Upper lobe of left lung (tissue), 6 donors: ENCODE results near the gene GAP43. TPM values are rescaled to one million over a fixed set of nuclear protein-coding genes. Genes with fewer than 3 reads are reported as not detected.

Experiments used
- ATAC-seq, 2 donors: fragments of 200-7000 bp; cut with Tn5 transposase; one replicate each; pipeline ENCODE4 v1.9.1; 2022; ENCODE audit warnings: mild to moderate bottlenecking in 2 of 2, moderate library complexity in 2 of 2; ENCODE audit not compliant: low FRiP score in 2 of 2
- DNase-seq, 2 donors: peaks; one replicate each; pipeline ENCODE4 v3.0.0-alpha.2; 2019 to 2020
- H3K27ac ChIP-seq, 4 donors: fragments of 200-600 bp; sonication (generic); one replicate each; pipeline ENCODE4 v1.5.1; 2016 to 2019
- H3K27me3 ChIP-seq, 4 donors: fragments of 200-600 bp; sonication (generic); one replicate each; pipeline ENCODE4 v1.5.1; 2017 to 2019
- H3K36me3 ChIP-seq, 4 donors: fragments of 200-600 bp; sonication (generic); one replicate each; pipeline ENCODE4 v1.5.1; 2016 to 2019
- H3K4me1 ChIP-seq, 4 donors: fragments of 200-600 bp; sonication (generic); one replicate each; pipeline ENCODE4 v1.5.1; 2018 to 2019
- H3K4me3 ChIP-seq, 4 donors: fragments of 200-600 bp; sonication (generic); one replicate each; pipeline ENCODE4 v1.5.1; 2017 to 2019; ENCODE audit warnings: mild to moderate bottlenecking in 2 of 4, moderate library complexity in 1 of 4
- H3K9me3 ChIP-seq, 4 donors: fragments of 200-600 bp; sonication (generic); one replicate each; pipeline ENCODE4 v1.5.1; 2018 to 2019
- EP300 ChIP-seq, 4 donors: sonication (generic); formaldehyde crosslinking; IDR thresholded peaks; one replicate each; pipeline ENCODE4 v1.5.1; 2017; ENCODE audit warnings: antibody characterized with exemption in 4 of 4, control low read depth in 2 of 4
- POLR2A ChIP-seq, 4 donors: fragments of 450-650 bp; IDR thresholded peaks; one replicate each; pipeline ENCODE4 v1.5.1; 2016 to 2017; ENCODE audit warnings: antibody characterized with exemption in 4 of 4, mild to moderate bottlenecking in 2 of 4
- POLR2AphosphoS5 ChIP-seq, 2 donors: sonication (generic); formaldehyde crosslinking; IDR thresholded peaks; one replicate each; pipeline ENCODE4 v1.5.1; 2017; ENCODE audit warnings: antibody characterized with exemption in 2 of 2
- whole genome bisulfite sequencing, 2 donors: methylation state at CpG; one replicate each; pipeline ENCODE4 v1.1.5; 2017 to 2018; 5-methylcytosine and 5-hydroxymethylcytosine counted together
- total RNA-seq, 6 donors: library from RNA; depleted of rRNA in 4 of 6; stranded (reverse); fragments of >200 nt in 4 of 6; gene quantifications; one replicate each; pipeline versions ENCODE4 v1.1.0 to v1.2.1, GENCODE V29; 2016 to 2021
- TF ChIP-seq, protein P1 (sequence below), 6 experiments: fragments of 450-650 bp in 4 of 6; fragments of 200-600 bp in 2 of 6; sonication (generic) in 2 of 6; IDR thresholded peaks; one replicate each; pipeline ENCODE4 v1.5.1; 2016 to 2019; ENCODE audit warnings: antibody characterized with exemption in 6 of 6
- donor health status: DM: no; HTN: no; CAD: no; lungs with moderate emphysema.
- donor health status: DM: no; HTN: yes; CAD: no; lungs with severe emphysema.

Gene GAP43, protein sequence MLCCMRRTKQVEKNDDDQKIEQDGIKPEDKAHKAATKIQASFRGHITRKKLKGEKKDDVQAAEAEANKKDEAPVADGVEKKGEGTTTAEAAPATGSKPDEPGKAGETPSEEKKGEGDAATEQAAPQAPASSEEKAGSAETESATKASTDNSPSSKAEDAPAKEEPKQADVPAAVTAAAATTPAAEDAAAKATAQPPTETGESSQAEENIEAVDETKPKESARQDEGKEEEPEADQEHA
- under 1 TPM in 1 of 6 donors, not detected in 5; 0.13 TPM for total RNA-seq

DNA sequence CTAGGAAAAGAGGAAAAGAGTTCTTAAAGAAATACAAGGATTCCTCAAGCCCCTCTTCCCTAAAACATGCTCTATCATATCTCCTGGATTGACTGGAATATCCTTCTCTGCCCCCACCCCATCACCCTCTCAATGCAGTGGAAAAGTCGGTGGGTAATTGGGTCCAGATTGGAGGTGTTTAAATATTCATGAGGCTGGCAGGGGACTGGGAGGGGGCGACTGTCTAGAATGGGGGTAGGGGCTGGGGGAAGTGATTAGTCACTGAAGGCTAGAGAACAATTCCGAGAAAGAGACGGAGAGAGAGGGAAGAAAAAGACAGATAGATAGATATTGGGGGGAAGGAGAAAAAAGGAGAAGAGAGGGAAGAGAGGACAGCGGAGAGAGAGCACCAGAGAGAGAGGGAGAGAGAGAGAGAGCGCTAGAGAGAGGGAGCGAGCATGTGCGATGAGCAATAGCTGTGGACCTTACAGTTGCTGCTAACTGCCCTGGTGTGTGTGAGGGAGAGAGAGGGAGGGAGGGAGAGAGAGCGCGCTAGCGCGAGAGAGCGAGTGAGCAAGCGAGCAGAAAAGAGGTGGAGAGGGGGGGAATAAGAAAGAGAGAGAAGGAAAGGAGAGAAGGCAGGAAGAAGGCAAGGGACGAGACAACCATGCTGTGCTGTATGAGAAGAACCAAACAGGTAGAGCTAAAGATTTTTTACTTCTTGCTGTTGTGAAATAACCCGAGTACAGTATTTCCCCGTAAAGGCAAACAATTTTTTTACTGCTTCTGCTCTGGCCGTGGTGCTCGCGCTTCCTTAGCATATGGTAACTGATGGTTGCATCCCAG is at the start of gene GAP43:
Gene GAP43 (plus strand): TSS at position 467 of the 825 bp plus-strand sequence. CDS start 180 bp downstream, at position 647.
- TF ChIP-seq, protein P1, sequence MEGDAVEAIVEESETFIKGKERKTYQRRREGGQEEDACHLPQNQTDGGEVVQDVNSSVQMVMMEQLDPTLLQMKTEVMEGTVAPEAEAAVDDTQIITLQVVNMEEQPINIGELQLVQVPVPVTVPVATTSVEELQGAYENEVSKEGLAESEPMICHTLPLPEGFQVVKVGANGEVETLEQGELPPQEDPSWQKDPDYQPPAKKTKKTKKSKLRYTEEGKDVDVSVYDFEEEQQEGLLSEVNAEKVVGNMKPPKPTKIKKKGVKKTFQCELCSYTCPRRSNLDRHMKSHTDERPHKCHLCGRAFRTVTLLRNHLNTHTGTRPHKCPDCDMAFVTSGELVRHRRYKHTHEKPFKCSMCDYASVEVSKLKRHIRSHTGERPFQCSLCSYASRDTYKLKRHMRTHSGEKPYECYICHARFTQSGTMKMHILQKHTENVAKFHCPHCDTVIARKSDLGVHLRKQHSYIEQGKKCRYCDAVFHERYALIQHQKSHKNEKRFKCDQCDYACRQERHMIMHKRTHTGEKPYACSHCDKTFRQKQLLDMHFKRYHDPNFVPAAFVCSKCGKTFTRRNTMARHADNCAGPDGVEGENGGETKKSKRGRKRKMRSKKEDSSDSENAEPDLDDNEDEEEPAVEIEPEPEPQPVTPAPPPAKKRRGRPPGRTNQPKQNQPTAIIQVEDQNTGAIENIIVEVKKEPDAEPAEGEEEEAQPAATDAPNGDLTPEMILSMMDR (IDR thresholded peaks at IDR 0.05): no peak
- TF ChIP-seq POLR2AphosphoS5 (IDR thresholded peaks at IDR 0.05) (no peak), EP300 (IDR thresholded peaks at IDR 0.05) (no peak), POLR2A (IDR thresholded peaks at IDR 0.05) (no peak)
- Histone ChIP-seq H3K4me3 (peak within 1 kb of the TSS in 1 of 4 donors; percentile 23), H3K36me3 (no peaks in the 10 kb centered on the region), H3K27ac (no peak within 1 kb of the TSS), H3K27me3 (peaks cover 0 to 3% (median 0%) of the 10 kb centered on the region in 4 donors), H3K9me3 (no peaks in the 10 kb centered on the region), H3K4me1 (peaks cover 0 to 10% (median 4%) of the 10 kb centered on the region in 4 donors)
- ATAC-seq (peak; percentile 56 to 92), DNase-seq (no peak)
- WGBS, 2 donors: 14 to 17% methylated on average over 20 of the region's 20 CpGs

DNA sequence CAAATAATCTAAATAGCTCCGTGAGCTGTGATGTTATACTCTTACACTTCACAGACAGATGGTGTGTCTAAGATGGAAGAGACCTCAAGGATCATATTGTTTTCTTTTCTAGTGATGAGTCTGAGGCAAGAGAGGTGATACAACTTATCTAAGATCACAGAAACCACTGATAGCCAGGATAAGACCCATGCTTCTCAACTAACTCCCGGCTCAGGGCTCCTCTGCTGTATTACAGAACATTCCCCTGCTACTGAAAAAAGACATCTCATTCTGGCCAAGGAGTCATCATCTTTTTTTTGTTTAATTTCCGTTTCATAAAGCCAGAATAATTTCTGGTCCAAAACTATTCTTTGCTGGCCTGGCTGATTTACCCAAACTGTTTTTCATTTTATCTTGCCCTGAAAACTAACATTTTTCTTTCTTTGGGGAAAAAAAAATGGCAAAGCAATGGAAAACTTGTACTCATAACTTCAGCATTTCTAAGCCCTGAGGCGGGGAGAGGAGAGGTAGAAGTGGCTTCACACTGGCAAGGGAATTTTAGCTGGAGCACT is 46.9 kb upstream of the GAP43 start:
- DNase-seq (no peak), ATAC-seq (peak in 1 of 2 donors; percentile 52)
- Histone ChIP-seq H3K36me3 (no peaks in the 10 kb centered on the region), H3K4me1 (no peaks in the 10 kb centered on the region), H3K27ac (no peak overlapping the region), H3K4me3 (no peak overlapping the region), H3K9me3 (no peaks in the 10 kb centered on the region), H3K27me3 (no peaks in the 10 kb centered on the region)
- WGBS, 2 donors: 57 to 58% methylated on average over 4 of the region's 4 CpGs
- no peak for TF ChIP-seq POLR2AphosphoS5 (IDR thresholded peaks at IDR 0.05)
- TF ChIP-seq POLR2A (IDR thresholded peaks at IDR 0.05): no peak
- no peak for TF ChIP-seq EP300 (IDR thresholded peaks at IDR 0.05)
- TF ChIP-seq, protein P1 (IDR thresholded peaks at IDR 0.05): no peak

DNA sequence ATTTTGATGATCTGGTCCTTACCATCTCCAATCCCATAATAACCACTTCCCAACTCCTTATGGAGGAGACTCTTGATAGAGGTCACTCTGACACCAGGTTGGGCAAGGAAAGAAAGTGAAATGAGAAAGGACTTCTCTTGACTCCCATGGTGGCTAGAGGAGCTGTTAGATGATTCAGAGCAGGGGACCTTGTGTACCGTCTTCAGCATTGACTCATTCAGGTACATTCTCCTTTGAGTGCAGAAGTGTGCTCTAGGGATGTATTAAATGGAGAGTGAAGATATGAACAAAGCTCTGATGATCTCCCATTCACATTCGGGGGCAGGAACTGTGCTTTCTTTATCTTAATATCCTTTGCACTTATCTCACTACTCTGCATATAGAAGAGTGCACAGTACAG is 46.3 kb upstream of the GAP43 start:
- no peak overlapping the region for H3K4me3 ChIP-seq
- no peak for ATAC-seq
- DNase-seq: no peak
- H3K9me3 ChIP-seq: no peaks in the 10 kb centered on the region
- H3K36me3 ChIP-seq: no peaks in the 10 kb centered on the region
- no peaks in the 10 kb centered on the region for H3K4me1 ChIP-seq
- TF ChIP-seq POLR2A (IDR thresholded peaks at IDR 0.05) (no peak), POLR2AphosphoS5 (IDR thresholded peaks at IDR 0.05) (no peak), EP300 (IDR thresholded peaks at IDR 0.05) (no peak)
- TF ChIP-seq, protein P1 (IDR thresholded peaks at IDR 0.05): no peak
- H3K27me3 ChIP-seq: no peaks in the 10 kb centered on the region
- H3K27ac ChIP-seq: no peak overlapping the region
- WGBS, 2 donors: 82 to 90% methylated on average over 2 of the region's 2 CpGs

DNA sequence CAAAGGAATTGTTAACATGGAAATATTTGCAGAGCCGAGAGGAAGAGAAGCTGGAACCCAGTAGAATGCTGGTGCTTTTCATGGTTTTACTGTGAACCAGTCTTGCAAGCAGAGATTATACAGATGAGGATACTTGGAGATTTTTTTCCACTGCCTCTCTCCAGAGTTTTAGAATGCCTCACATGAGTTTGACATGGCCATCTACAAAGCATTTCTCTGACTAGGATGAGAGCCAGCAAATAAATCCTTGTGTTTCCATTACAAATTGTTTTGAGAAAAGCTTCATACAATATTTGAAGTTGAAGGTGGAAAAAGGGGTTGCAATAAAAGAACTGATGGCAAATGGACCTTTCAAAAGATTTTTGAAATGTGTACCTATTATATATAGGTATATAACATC is 45.0 kb upstream of the GAP43 start:
- Histone ChIP-seq H3K27me3 (no peaks in the 10 kb centered on the region), H3K36me3 (no peaks in the 10 kb centered on the region), H3K4me3 (no peak overlapping the region), H3K27ac (no peak overlapping the region), H3K4me1 (no peaks in the 10 kb centered on the region), H3K9me3 (no peaks in the 10 kb centered on the region)
- TF ChIP-seq POLR2A (IDR thresholded peaks at IDR 0.05) (no peak), EP300 (IDR thresholded peaks at IDR 0.05) (no peak), POLR2AphosphoS5 (IDR thresholded peaks at IDR 0.05) (no peak)
- TF ChIP-seq, protein P1 (IDR thresholded peaks at IDR 0.05): no peak
- no peak for ATAC-seq
- no peak for DNase-seq
- 74 to 84% methylated on average over 1 of the region's 1 CpG for WGBS, 2 donors
